ENCODE measurements around the gene SCNN1B.
"Not testable (repeated sequence)": the region's sequence is repeated elsewhere in the genome, so short reads cannot be mapped to it uniquely, and the experiment has no call there.

Gene SCNN1B

DNA sequence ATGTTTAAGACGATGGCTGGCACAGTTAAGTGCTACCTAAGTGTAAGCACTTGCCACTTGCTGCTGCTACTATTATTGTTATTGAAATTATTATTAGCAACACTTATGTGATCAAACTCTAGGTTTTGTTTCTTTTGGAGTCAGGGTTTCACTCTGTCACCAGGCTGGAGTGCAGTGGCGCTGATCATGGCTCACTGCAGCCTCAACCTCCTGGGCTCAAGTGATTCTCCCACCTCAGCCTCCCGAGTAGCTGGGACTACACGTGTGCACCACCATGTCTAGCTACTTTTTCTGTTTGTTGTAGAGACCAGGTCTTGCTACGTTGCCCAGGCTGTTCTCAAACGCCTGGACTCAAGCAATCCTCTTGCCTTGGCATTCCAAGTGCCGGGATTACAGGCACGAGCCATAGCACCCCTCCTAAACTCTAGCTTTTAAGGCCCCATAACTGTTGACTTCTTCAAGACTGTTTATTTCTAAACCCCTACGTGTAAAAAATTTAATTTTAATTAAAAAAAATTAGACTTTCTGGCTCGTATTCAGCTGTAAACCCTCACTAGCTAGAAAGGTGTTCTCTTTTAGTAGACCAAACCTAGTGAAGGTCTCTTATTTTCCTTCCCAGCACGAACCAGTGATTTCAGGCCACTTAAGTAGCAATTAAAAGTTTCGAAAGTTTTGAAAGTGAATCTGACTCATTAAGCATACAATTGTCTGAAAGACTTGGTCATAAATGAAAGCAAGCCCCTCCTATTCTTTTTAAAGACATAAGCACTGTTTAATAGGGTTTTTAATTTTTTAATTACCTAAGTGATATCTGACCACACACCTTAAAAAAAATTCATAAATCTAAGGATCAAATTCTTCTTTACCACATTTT lies 11.7 kb upstream of the SCNN1B start:
- DNase-seq: no peak

DNA sequence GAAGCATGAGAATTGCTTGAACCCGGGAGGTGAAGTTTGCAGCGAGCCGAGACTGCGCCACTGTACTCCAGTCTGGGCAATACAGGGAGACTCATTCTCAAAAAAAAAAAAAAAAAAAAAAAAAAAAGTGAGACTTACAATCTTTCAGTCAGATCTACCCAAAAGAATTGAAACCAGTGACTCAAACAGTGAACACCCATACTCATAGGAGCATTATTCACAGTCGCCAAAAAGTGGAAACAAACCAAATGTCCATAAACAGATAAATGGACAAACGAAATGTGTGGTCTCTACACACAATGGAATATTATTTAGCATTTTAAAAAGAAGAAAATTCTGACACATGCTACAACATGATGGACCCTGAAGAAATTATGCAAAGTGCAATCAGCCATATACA lies 9.1 kb upstream of the SCNN1B start:
- DNase-seq: no peak

DNA sequence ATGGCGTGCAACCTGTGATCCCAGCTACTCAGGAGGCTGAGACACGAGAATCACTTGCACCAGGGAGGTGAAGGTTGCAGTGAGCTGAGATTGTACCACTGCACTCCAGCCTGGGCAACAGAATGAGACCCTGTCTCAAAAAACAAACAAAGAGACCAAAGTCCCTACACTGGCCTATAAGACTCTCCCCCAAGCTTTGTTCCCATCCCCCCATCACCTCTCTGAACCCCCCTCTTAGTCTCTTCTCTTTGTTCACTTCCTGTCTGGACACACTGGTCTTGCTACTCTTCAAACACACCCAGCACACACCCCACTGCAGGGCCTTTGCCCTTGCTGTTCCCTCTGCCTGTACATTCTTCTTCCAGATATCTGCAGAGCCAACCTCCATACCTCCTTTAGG lies 7.8 kb upstream of the SCNN1B start:
- DNase-seq: no peak

DNA sequence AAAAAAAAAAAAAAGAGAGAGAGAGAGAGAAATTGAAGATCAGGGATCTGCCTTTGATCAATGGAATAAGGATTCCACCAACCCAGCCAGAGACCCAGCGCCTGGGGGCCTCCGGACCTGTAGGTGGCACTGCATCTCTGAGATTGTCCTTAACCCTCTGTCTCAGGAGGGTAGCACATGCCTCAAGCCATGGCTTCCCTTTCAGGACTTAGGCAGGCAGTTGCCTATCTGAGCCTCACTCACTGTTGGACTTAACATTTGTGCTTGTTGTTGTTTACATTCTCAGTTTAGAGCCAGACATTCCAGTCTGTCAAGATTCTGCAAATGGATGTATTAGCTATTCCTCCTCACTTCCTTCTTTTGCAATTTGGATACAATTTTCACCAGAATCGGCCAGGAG lies 5.1 kb upstream of the SCNN1B start:
- no peak for DNase-seq

DNA sequence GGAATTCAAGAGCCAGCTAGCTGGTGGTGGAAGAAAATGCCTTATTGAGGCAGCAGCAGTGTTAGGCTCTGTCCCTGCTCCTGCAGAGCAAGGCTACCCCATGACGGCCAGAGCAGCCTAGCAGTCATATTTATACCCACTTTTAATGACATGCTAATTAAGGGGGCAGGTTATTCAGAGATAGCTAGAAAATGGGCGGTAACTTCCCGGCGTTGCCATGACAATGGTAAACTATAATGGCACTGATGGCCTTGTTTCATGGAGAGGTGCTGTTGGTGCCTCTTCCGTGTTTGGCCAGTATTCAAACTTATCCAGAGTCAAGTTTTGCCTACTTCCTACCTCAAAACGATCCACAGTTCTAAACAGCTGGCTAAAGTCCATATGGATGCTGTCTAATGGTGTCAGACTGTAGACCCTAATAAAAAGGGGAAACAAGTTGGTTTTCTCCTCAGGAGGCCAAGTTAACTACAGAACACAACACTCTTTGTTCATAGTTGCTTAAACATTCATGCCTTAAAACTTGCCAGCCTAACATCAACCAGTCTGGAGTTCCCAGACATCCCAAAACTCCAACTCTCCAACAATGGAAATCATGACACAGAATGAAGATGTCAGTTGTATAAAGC lies 3.7 kb upstream of the SCNN1B start:
- DNase-seq: no peak

DNA sequence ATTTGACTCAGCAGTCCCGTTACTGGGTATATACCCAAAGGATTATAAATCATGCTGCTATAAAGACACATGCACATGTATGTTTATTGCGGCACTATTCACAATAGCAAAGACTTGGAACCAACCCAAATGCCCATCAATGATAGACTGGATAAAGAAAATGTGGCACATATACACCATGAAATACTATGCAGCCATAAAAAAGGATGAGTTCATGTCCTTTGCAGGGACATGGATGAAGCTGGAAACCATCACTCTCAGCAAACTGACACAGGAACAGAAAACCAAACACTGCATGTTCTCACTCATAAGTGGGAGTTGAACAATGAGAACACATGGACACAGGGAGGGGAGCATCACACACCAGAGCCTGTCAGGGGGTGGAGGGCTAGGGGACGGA lies 2.3 kb upstream of the SCNN1B start:
- DNase-seq: not testable (repeated sequence)

DNA sequence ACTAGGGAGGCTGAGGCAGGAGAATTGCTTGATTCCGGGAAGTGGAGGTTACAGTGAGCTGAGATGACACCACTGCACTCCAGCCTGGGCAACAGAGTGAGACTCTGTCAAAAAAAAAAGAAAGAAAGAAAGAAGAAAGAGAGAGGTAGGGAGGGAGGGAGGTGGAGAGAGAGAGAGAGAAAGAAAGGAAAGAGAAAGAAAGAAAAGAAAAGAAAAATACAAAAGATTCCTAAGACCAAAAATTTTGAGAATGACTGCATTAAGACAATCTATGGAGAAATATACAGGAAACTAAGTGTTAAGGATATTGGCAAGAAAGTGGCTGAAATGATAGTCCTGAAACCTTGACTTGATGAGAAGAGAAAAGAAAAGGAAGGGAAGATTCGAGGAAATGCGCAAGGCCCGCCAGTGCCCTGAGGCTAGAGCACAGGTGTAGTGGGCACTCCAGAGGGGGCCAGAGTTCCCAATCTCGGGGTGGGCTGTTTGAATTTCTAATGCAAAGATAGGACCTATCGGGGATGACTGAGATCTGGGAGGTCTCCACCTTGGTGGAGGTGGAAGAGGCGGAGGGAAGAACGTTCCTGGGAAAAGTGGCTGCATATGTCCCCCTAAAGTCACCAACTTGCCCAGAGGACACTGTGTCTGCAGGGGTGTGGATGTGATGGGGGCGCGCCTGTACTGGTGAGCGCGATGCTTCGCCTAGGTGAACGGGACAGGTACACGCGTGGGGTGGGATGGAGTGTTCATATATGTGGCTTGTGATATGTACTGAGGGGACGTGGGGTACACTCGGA lies 654 bp upstream of the SCNN1B start:
- no peak for DNase-seq

DNA sequence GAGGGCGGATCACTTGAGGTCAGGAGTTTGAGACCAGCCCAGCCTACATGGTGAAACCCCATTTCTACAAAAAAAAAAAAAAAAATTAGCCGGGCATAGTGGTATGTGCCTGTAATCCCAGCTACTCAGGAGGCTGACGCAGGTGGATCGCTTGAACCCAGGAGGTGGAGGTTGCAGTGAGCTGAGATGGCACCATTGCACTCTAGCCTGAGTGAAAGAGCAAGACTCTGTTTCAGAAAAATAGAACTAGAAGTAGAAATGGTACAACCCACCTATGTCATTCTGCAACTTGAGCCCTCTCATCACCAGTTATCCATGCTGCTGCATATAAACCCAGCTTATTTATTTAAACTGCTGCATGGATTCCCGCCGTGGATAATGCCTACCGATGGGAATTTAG lies 1.6 kb downstream of the SCNN1B start:
- no peak for DNase-seq

DNA sequence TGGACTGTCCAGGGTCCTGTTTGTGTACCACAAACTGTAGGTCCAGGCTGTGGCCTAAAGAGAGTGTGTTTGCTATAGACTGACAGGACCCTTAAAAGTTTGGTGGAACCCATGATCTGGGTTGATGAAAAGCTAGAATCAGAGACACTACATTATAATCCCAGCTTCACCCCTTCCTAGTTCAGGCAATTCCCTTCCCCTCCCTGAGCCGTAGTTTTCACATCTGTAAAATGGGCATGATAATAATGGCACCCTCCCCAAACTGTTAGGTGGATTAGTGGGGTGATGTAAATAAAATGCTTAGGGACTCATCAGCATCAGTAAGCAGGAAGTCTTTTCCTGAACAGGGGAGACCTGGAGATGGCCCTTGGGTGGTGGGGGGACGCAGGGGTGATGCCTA lies 2.5 kb downstream of the SCNN1B start:
- no peak for DNase-seq

DNA sequence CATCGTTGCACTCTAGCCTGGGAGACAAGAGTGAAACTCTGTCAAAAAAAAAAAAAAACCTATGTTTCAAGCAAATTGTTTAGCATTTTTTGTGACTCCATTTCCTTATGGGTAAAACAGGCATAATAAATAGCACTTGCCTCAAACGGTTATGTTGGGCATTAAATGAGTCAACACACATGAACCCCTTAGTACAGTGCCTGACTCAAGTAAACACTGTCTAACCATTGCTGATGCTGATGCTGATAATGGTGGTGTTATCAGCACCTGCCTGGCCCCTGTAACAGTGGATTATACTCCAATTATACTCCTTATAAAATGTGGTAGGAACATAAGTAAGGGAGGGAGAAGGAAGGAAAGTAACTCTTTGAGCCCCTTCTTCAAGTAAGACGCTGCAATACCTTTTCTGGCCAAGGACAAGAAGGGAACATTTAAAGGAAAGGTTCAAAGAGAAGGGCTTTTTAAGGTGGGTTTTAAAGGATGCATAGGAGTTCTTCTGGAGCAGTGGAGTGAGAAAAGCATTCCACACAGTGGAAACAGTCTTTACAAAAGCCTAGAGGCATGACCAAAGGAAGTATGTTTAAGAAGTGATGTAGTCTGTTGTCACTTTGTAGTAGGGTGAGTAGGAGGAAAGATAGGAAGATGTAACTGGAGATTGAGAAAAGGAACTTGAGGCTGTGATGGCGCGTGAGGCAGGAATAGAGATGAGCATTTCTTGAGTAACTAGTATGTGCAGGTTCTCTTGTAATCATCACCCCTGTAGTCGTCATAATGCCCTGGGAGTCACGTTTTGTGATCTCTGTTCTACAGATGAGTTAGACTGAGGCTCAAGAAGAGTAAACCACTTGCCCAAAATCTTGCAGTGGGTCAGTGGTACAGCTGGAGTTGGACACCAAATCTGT lies 4.3 kb downstream of the SCNN1B start:
- DNase-seq: no peak

DNA sequence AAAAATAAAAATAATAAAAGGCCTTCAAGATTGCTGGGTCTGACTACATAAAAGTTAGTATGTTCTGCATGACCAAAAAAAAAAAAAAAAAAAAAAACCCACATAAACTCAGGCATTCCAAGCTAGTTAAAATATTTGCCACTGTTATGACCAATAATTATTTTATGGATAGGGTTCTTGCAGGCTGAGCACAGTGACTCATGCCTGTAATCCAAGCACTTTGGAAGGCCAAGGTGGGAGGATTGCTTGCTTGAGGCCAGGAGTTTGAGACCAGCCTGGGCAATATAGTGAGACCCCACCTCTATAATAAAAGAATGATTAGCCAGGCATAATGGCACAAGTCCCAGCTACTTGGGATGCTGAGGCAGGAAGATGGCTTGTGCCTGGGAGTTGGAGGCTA lies 8.1 kb downstream of the SCNN1B start:
- no peak for DNase-seq

DNA sequence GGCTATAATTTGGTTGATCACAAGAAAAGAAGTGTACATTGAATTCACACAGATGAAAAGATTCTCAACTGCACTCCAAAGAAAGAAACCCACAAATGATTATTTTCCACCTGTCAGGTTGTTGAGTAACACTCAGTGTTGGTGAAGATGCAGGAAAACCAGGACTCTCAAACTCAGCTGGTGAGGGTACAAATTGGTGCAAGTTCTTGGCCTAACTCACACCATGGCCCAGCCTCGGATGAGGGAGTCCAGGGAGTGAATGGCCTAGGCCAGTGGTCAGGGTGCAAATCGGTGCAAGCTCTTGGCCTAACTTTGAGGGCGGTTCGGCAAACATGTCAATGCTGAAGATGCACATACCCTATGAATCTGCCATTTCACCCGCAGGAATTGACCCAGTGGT lies 8.6 kb downstream of the SCNN1B start:
- DNase-seq: no peak

DNA sequence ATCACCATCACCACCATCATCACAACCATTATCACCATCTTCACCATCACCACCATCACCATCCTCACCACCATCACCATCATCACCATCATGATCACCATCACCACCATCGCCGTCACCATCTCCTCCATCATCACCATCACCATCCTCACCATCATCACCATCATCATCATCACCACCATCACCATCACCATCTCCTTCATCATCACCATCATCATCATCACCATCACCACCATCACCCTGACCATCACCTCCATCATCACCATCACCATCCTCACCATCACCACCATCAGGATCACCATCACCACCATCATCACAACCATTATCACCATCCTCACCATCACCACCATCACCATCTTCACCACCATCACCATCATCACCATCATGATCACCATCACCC lies 14.1 kb downstream of the SCNN1B start:
- no peak for DNase-seq

DNA sequence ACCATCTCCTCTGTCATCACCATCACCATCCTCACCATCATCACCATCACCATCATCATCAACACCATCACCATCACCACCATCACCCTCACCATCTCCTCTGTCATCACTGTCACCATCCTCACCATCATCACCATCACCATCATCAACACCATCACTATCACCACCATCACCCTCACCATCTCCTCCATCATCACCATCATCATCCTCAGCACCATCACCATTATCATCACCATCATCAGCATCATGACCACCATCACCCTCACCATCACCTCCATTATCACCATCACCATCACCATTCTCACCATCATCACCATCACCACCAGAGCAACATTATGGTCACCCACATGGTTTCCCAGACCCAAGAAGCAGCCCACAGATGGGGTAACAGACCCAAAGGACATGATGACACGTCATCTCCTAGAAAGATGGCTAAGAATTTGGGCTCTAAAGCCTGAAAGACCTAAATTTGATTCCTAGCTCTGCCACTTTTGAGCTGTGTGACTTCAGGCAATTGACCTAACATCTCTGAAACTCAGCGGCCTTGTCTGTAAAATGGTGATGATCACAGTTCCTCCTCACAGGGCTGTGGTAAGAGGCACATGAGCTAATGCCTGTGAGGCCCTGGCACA lies 14.6 kb downstream of the SCNN1B start:
- DNase-seq: no peak

DNA sequence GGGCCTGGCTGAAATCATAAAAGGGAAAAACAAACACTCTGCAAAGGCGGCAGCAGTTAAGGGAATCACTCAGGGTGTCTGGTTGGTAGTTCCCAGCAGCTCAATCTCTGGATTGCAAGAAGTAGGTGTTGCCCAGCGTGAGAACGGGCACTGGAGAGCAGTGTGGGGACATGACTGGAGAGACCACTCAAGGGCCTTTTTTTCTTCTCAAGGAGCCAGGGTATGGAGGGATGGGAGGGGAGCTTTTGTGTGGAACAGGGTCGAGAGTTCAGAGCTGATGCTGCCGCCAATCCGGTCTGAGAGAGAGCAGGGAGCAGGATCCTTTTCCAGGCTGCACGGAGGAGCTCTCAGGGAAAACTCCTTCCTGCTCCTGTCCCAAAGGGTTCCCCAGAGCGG lies 15.2 kb downstream of the SCNN1B start:
- no peak for DNase-seq

DNA sequence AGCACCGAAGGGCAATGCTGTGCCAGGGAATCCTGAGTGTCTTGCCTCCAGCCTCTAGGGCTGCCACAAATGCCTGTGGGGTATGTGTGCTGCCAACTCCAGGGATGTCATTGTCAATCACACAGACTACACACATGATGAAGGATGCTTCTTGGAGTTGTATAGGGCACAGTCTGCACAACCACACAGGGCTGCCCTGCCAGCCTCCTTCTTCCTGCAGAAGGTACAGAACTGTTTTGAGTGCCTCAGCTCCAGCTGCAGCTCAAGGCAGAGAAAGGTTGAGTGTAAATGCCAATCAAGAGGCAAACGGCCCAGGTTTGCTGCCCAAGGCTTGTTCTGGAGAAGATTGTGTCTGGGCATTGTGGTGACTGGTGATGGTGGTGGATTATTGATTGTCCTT lies 15.6 kb downstream of the SCNN1B start:
- DNase-seq: no peak

DNA sequence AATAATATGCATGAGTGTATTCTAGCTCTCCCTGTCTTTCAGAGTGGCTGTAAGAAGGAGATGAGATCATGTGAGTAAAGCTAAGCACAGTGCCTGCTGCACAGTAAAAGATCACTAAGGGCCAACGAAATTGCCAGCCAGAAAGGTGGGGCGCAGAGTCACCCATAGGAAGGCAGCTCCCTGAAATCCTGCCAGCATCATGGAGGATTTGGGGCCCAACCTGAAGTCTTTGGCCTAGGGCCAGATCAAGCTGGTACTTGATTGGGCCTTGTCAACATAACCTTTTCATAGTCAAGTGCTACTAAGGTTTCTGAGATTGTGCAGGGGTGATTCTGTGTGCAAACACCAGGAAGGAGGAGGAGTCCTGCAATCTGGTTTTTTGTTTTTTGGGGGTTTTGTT lies 16.5 kb downstream of the SCNN1B start:
- DNase-seq: no peak

DNA sequence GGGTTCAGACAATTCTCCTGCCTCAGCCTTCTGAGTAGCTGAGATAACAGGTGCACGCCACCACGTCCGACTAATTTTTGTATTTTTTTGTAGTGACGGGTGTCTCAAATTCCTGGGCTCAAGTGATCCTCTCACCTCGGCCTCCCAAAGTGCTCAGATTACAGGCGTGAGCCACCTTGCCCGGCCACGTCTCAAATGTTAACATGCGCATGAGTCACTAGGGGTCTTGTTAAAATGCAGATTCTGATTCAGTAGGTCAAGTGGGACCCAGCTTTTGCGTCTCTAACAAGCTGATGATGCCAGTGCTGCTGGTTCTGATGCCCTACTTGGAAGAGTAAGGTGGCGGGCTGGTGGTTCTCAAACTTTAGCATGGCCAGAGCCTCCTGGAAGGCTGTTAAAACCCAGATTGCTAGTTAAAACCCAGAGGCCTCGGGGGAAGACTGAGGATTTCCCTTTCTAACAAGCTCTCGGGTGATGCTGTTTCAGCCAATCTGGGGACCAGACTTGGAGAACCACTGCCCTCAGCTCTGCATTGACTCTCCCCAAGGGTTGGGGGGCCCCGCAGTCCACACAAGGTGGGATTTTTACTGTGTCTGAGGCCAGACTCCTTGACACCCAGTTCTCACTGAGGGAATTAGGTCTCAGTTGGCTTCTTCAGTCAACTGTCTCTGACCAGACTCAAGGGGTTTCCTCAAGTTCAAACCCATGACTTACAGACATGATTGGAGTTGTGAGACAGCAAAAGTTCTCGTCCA lies 17.9 kb downstream of the SCNN1B start:
- no peak for DNase-seq

DNA sequence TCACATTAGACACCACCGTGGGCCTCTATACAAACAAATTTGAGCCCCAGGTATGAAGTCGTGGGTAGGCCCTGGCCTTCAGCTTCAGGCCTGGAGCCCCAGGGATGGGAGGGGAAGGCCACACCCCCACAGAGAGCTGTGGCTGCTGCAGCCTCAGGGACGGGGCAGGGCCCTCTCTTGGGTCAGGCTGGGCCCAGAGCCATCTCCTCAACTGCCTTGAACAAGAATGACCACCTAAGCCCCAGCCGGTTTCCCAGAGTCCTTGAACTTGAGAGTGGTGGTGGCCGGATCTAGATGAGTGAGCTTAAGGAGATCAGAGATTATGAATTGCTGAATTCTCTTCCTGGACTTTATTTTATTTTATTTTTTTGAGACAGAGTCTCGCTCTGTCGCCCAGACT lies 18.6 kb downstream of the SCNN1B start:
- DNase-seq: no peak

DNA sequence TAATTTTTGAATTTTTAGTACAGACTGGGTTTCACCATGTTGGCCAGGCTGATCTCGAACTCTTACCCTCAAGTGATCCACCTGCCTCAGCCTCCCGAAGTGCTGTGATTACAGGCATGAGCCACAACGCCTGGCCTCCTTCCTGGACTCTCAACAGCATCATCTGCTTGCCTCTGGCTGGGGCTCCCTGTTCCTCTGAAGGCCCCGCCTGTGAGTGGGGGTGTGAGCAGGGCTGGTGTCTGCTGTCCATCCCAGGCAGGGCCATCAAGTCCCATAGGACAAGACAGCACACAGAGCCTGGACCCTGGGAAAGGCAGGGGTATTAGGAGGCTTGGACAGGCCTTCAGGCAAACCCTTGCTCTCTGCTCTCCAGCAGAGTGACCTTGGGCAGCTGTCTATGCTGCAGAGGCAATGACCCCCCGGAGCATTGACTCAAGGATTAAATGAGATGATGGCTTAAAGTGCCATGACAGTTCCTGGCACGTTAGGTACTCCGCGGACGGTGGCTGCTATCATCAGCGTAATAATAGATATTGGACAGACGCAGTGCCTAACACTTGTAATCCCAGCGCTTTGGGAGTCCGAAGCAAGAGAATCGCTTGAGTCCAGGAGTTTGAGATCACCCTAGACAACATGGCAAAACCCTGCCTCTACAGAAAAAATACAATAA lies 19.2 kb downstream of the SCNN1B start:
- no peak for DNase-seq
